GM18909 (cell line): ENCODE results near the gene PNISR.
A peak's percentile ranks its signal among the peaks of the same experiment; 100 is the strongest.
"Not testable (repeated sequence)": the region's sequence is repeated elsewhere in the genome, so short reads cannot be mapped to it uniquely, and the experiment has no call there.

ENCODE experiments used
- ATAC-seq: cut with Tn5 transposase; IDR thresholded peaks from one replicate; pipeline ENCODE4 v1.9.1; 2021; ENCODE audit warnings: mild to moderate bottlenecking; ENCODE audit not compliant: unreplicated experiment, poor library complexity

The PNISR gene, protein sequence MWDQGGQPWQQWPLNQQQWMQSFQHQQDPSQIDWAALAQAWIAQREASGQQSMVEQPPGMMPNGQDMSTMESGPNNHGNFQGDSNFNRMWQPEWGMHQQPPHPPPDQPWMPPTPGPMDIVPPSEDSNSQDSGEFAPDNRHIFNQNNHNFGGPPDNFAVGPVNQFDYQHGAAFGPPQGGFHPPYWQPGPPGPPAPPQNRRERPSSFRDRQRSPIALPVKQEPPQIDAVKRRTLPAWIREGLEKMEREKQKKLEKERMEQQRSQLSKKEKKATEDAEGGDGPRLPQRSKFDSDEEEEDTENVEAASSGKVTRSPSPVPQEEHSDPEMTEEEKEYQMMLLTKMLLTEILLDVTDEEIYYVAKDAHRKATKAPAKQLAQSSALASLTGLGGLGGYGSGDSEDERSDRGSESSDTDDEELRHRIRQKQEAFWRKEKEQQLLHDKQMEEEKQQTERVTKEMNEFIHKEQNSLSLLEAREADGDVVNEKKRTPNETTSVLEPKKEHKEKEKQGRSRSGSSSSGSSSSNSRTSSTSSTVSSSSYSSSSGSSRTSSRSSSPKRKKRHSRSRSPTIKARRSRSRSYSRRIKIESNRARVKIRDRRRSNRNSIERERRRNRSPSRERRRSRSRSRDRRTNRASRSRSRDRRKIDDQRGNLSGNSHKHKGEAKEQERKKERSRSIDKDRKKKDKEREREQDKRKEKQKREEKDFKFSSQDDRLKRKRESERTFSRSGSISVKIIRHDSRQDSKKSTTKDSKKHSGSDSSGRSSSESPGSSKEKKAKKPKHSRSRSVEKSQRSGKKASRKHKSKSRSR

GRCh38 chr6:99424761-99425646 lies at the start of gene PNISR:
Gene PNISR, minus strand, starts transcription at chr6:99425308. Its CDS starts 10,649 bp downstream, at chr6:99414659.
- peak; percentile 92 for ATAC-seq

GRCh38 chr6:99473730-99474129 lies 48.6 kb upstream of the PNISR start:
- no peak for ATAC-seq

GRCh38 chr6:99471638-99472037 lies 46.5 kb upstream of the PNISR start:
- ATAC-seq, result no peak

GRCh38 chr6:99467509-99468106 lies 42.5 kb upstream of the PNISR start:
- ATAC-seq, result no peak

- ATAC-seq, result not testable (repeated sequence)
Observed at GRCh38 chr6:99459133-99459532, 34.0 kb upstream of the PNISR start.

DNA sequence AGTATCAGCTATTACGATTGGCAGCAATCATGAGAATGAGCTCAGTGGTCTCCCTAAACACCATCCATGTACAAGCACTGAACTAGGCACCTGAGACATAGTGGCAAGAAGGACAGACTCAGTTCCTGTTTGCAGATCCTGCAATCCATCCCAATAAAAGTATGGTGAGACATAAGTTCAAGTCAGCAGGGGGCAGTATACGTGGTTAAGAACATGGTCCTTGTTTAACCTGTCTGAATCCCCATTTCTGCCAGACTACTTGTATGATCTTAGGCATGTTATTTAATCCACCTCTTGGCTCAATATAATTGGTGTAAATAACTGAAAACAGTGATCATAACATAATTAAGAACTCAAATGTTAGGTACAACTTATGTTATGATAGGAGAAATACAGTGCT lies 33.2 kb upstream of the PNISR start:
- peak; percentile 55 for ATAC-seq

DNA sequence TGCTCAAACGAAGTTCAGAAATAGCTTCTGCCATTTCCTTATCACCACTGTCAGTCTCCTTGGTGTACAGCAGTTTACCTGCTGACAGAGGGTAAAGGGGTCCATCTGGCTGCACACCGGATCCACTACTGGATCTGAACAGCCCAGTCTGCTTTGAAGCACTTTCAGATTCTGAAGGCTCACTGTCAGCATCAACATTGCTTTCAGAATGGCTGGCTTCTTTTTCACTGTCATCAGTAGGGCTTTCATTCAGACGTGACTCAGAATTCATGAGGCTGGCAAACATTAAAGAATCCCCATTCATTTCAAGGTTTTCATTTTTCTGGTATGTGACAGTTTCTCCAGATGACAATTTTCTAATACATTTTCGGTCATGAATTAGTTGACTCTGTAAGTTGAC lies 21.0 kb upstream of the PNISR start:
- ATAC-seq, result no peak

DNA sequence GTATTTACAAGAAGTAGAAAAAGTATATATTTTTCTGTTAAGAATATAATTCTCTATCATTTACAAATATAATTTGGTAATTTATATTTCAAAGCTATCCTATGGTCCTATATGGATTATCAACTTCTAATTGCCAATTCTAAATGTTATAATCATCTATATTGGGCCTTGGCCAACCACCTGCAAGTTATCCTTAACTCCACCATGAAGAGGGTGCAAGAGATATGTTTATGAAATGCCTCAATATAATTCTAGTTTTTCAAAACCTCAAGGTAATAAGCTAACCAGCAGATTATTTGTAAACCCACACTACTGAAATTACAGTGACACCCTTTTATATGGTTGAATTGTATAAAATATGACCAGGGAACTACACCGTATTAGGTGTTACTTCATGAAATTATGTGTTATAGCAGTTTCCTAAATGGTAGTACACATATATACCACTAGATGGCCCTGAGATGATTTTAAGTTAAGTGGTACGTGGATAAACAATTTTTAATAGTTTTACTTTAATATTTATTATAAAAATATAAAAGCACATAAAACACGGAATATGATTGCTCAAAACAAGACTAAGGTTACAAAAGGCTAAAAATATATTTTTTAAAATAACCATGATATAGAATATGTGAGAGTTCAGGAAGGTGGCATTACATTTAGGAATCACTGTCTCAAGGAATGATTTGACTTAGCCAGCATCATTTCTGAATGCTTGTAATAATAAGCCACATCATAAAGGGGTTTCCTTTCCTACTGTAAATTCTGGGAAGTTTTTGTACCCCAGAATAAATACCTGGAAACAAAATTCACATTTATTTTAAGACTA lies 9.8 kb upstream of the PNISR start:
- peak; percentile 87 for ATAC-seq

DNA sequence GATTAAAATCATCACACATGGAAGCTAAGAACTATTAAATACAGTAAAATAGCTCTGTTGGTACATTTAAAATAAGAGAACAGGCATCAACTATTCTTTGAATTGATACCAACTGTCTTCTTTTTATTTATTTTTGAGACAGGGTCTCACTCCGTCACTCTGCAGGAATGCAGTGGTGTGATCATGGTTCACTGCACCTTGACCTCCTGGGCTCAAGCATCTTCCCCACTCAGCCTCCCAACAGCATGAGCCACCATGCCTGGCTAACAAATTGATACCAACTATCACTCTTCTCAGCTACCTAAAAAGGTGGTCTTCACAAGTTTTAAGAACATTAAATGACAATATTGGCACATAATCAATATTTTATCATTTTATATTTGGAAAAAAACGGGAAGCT lies 7.8 kb upstream of the PNISR start:
- no peak for ATAC-seq

- no peak for ATAC-seq
Observed at GRCh38 chr6:99431901-99432300, 6.8 kb upstream of the PNISR start.

DNA sequence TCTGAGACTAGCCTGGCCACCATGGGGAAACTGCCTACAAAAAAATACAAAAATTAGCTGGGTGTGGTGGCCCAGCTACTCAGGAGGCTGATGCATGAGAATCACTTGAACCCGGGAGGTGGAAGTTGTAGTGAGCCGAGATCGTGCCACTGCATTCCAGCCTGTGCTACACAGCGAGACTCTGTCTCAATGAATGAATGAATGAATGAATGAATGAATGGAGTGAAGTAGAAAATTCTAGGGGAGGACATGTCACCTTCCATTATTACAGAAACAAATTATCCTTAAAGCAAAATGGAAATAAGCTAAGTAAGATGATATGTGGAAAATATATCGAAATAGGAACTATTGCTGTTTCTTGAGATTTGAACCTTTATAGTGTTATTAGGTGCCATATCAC lies 2.9 kb upstream of the PNISR start:
- ATAC-seq, result no peak

- ATAC-seq, result no peak
Observed at GRCh38 chr6:99426451-99426757, 1.3 kb upstream of the PNISR start.

DNA sequence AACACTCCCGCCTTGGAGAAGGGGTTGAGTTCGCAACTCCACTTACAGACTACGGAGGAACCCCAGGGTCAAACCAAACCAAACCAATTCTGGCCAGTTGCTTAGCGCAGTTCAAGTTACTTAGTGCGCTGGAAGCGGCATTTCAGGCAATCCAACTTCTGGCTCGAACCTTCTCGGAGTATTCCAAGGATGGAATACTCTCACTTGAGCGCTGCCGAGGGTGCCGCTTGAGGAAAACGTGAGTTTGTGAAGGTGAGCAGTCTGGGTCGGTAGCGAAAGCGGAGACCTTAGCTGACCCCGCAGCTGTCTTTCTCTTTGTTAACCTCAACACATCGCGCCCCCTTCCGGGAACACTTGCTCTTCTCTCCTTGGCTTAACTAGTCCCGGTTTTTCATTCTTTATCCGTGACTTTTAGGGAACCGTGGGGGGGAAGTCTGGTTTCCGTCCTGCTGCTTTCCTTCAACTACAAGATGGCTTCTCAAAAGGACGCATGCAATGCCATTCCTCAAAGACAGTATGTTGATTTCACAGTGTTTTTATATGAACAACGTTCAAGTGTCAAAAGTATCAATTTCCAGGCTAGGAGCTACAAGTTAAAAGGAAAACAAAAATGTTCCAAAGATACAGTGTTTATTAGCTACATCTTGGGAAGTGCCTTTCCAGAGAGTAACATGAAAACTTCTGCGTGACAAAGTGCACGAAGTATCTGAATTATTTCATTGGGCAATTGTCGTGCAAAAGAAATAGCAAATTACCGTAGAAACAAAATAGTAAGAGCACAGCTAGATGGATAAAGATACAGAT lies 741 bp upstream of the PNISR start:
- peak; percentile 58 for ATAC-seq

DNA sequence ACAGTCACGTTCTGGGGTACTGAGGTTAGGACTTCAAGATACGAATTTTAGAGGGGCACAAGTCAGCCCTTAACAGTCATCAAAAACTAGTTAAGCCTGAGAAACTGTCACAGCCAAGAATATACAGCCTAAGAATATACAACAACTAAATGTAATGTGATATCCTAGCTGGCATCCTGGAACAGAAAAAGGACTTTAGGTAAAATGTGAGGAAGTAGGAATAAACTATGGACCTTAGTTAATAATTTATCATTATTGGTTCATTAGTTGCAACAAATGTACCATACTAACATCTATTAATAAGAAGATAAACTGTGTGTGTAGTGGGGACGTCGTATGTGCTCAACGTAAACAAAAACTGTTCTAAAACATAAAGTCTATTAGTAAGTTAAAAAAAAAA lies 1.1 kb downstream of the PNISR start:
- no peak for ATAC-seq

DNA sequence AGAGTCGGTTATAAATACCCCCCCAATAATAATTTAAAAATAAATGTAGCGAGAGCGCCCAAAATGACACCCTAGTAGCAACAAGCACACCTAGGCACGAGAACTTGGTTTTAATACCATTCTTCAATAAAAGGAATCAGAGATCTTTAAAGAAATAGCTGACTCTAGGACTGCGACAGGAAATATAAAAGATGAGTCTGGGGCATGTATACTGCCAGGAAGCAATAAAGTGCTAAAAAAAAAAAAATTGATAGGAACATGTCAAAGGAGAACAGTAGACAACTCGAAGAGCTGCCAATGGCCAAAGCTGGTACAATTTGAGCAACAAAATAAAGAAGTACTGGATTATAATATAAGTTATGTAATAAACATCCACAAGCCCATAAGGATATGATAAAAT lies 2.2 kb downstream of the PNISR start:
- no peak for ATAC-seq

DNA sequence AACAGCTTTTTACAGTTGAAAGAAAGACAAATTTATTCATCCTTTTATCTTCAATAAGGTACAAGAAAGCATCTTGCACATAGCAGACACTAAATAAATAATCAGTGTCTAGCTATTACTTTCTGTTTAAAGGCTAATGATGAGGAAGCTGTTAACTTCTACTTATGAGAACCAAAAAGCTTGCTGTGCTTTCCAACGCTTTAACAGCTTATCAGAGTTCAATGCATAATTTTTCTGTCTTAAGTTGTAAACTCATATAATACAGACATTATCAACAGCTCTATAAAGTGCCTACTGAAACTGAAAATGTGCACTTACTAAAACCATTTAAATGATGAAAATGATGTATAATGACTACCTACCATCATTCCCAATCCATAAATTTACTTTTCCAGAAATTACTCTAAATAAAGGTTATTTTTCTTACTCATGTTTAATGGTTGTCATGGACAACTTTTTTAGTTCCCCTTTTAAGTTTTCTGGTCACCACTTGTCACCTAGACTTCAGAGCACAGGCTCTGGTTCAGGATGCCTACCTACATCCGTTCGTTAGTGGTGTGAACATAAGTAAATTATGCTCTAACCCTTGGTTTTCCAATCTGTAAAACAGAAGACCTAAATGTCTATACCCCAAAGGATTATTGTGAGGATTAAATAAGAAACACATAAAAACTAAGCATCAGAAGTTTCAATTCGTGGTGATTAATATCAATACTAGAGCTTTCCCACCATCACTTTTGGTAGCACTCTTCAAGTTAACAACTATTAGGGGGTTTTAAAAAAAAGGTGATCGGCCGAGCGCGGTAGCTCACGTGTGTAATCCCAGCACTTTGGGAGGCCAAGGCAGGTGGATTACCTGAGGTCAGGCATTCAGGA lies 8.0 kb downstream of the PNISR start:
- peak; percentile 89 for ATAC-seq

GRCh38 chr6:99416226-99416625 lies 8.9 kb downstream of the PNISR start:
- no peak for ATAC-seq

DNA sequence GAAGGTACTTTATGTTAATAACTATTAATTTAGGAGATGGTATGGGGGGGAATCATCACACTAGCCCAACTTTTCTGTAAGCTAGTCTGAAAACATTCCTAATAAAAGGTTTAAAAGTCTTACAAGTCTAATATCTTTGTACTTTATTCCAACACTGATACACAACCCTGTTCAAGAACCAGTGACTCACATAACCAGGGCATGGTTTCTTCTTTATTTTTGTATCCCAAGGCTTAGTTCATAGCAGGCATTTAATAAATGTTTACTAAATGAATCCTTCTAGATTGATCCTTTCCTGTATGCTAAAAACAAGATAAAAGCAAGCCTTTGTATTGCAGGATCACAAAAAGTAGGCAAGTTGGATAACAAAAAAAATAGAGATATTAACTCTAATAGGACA lies 9.7 kb downstream of the PNISR start:
- ATAC-seq, result no peak
